Memory B cell (primary cell): ENCODE results near the gene SLC7A1.
A peak's percentile ranks its signal among the peaks of the same experiment; 100 is the strongest.

Experiments used
- ATAC-seq: fragments of 150-1000 bp; cut with Tn5 transposase; 2 replicates; pipeline ENCODE4 v1.10.0; 2021; ENCODE audit warnings: low read depth, mild to moderate bottlenecking, moderate library complexity
- DNase-seq, 2 donors: peaks; one replicate each; pipeline ENCODE4 v3.0.0; 2022; ENCODE audit warnings: low spot score in 2 of 2
- H3K27ac Mint-ChIP-seq: one replicate; pipeline ENCODE4 v1.8.0; 2022; ENCODE audit warnings: mild to moderate bottlenecking, moderate library complexity, mixed read lengths
- H3K27me3 Mint-ChIP-seq: one replicate; pipeline ENCODE4 v1.8.0; 2022; ENCODE audit warnings: mixed read lengths
- H3K36me3 Mint-ChIP-seq: one replicate; pipeline ENCODE4 v1.8.0; 2022; ENCODE audit warnings: mild to moderate bottlenecking, mixed read lengths
- H3K4me1 Mint-ChIP-seq: one replicate; pipeline ENCODE4 v1.8.0; 2022; ENCODE audit warnings: mixed read lengths
- H3K4me3 Mint-ChIP-seq: one replicate; pipeline ENCODE4 v1.8.0; 2022; ENCODE audit warnings: mild to moderate bottlenecking, moderate library complexity, mixed read lengths
- H3K9me3 Mint-ChIP-seq: one replicate; pipeline ENCODE4 v1.8.0; 2022; ENCODE audit warnings: mixed read lengths

The SLC7A1 gene

DNA sequence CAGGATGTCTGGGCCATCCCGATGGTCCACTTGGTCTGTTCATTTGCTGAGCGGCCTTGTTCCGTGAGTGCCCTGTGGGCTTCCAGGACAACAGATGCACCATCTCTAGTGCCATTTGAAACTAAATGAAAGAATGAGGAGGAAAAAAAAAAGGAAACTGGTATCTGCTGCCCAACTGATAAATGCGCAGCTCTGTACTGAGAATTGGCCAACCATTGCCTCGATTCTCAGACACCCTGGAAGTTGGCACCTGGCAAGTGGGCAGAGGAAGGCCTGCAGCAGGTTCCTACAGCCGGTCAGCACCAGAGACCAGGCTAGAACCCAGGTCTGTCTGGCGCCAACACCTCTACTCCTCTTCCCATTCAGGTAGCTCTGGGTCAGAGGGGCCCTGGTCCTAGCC lies 18.9 kb downstream of the SLC7A1 start:
- Mint-ChIP-seq H3K9me3 (no peaks in the 10 kb centered on the region), H3K4me1 (peaks cover 29% of the 10 kb centered on the region), H3K4me3 (no peak overlapping the region), H3K36me3 (peaks cover 4% of the 10 kb centered on the region), H3K27ac (no peak overlapping the region), H3K27me3 (no peaks in the 10 kb centered on the region)
- DNase-seq (no peak), ATAC-seq (no peak)

- H3K27ac Mint-ChIP-seq = no peak overlapping the region
- no peaks in the 10 kb centered on the region for H3K27me3 Mint-ChIP-seq
- DNase-seq (no peak), ATAC-seq (no peak)
- no peaks in the 10 kb centered on the region for H3K9me3 Mint-ChIP-seq
- H3K4me3 Mint-ChIP-seq = no peak overlapping the region
- H3K4me1 Mint-ChIP-seq = peaks cover 23% of the 10 kb centered on the region
- peaks cover 2% of the 10 kb centered on the region for H3K36me3 Mint-ChIP-seq
These were observed 20.4 kb downstream of the SLC7A1 start for GRCh38 chr13:29575098-29575497.

GRCh38 chr13:29573190-29573589 lies 22.3 kb downstream of the SLC7A1 start:
- DNase-seq = no peak
- Mint-ChIP-seq H3K4me3 (no peak overlapping the region), H3K27me3 (no peaks in the 10 kb centered on the region), H3K4me1 (peaks cover 22% of the 10 kb centered on the region), H3K9me3 (no peaks in the 10 kb centered on the region), H3K36me3 (peaks cover 2% of the 10 kb centered on the region), H3K27ac (peak overlapping the region; percentile 8)
- ATAC-seq = peak; percentile 80

DNA sequence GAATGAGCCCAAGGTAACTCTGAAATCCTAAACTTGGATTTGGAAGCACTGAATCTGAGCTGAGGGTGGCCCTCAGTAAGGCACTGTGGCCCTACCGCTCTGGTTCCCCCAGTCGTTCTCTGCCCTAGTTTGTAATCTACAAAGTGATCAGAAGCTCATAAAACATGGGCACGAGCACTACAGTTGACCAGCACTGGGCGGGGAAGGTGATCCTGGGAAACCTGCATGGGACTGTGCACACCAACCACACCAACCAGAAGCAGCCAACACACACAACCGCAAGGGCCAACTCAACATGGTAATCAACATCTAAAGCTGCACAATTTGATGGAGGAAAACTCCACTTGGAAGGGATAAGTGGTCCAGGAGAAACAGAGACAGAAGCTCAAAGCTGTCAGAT lies 22.9 kb downstream of the SLC7A1 start:
- DNase-seq = no peak
- H3K27me3 Mint-ChIP-seq = no peaks in the 10 kb centered on the region
- no peak overlapping the region for H3K4me3 Mint-ChIP-seq
- H3K9me3 Mint-ChIP-seq = no peaks in the 10 kb centered on the region
- H3K27ac Mint-ChIP-seq = no peak overlapping the region
- H3K4me1 Mint-ChIP-seq = peaks cover 22% of the 10 kb centered on the region
- ATAC-seq = no peak
- peaks cover 2% of the 10 kb centered on the region for H3K36me3 Mint-ChIP-seq

GRCh38 chr13:29571876-29572570 lies 23.5 kb downstream of the SLC7A1 start:
- Mint-ChIP-seq H3K4me1 (peaks cover 22% of the 10 kb centered on the region), H3K4me3 (no peak overlapping the region), H3K27ac (no peak overlapping the region), H3K36me3 (peaks cover 2% of the 10 kb centered on the region), H3K9me3 (no peaks in the 10 kb centered on the region), H3K27me3 (no peaks in the 10 kb centered on the region)
- ATAC-seq (no peak), DNase-seq (no peak)

GRCh38 chr13:29570051-29570654 lies 25.3 kb downstream of the SLC7A1 start:
- DNase-seq (no peak), ATAC-seq (no peak)
- peaks cover 25% of the 10 kb centered on the region for H3K4me1 Mint-ChIP-seq
- H3K27me3 Mint-ChIP-seq = no peaks in the 10 kb centered on the region
- H3K27ac Mint-ChIP-seq = no peak overlapping the region
- no peaks in the 10 kb centered on the region for H3K9me3 Mint-ChIP-seq
- no peaks in the 10 kb centered on the region for H3K36me3 Mint-ChIP-seq
- no peak overlapping the region for H3K4me3 Mint-ChIP-seq

DNA sequence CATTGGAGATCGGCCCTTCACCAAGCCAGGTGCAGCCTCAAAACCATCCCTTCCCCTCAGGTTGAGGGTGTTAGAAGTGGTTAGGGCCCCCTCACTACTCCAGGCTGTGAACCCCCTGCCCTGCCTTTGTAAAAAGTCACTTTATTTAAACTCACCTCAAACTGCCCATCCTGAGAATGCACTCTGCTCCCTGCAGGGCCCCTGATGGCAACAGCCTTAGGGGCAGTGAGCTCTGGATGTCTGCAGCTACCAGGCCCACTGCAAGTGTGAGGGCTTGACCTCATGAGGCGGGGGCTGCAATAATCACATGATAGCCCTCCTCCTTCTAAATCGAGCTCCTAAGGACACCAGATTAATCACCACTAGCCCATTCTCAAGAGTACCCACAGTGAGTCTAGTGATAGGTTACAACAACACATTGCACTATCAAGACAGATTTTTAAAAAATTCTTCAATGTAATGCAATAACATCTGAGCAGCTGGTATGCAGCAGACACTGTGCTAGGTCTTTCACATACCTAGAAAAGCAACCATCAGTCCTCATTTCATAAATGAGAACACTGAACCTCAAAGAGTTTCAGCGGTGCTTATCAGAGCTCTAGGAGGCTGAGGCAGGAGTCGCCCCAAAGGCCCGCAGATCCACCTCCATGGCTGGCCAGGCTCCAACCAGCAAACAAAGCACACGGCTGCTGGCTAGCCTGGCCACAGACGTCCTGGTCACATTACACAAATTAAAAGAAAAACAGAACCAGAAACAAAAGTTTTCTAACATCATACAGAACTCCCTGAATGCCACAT lies 26.0 kb downstream of the SLC7A1 start:
- Mint-ChIP-seq H3K27me3 (no peaks in the 10 kb centered on the region), H3K9me3 (no peaks in the 10 kb centered on the region), H3K4me1 (peaks cover 28% of the 10 kb centered on the region), H3K27ac (no peak overlapping the region), H3K4me3 (no peak overlapping the region), H3K36me3 (no peaks in the 10 kb centered on the region)
- ATAC-seq (no peak), DNase-seq (no peak)

- no peaks in the 10 kb centered on the region for H3K9me3 Mint-ChIP-seq
- H3K4me3 Mint-ChIP-seq = no peak overlapping the region
- DNase-seq (no peak), ATAC-seq (no peak)
- H3K4me1 Mint-ChIP-seq = peaks cover 25% of the 10 kb centered on the region
- H3K27ac Mint-ChIP-seq = no peak overlapping the region
- H3K27me3 Mint-ChIP-seq = no peaks in the 10 kb centered on the region
- H3K36me3 Mint-ChIP-seq = no peaks in the 10 kb centered on the region
These were observed 26.8 kb downstream of the SLC7A1 start for GRCh38 chr13:29568731-29569130.

DNA sequence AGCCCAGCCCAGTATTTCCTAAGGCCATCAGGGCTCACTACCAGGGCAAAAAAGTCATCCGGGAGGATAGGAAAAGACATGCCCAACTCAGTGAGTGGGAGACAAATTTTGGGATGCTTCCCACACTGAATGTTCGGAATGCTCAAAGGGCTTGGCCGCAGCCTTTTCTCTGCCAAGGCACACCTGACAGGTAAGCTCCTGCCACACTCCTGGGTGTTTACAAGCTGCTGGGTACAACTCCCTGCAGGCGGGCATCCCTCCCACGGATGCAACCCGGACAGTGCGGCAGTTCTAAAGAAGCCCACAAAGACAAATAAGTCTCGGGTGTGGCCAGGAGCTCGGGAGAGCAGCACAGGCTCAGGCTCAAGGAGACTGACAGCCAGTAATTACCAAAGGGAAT lies 28.1 kb downstream of the SLC7A1 start:
- no peak for DNase-seq
- H3K4me3 Mint-ChIP-seq = no peak overlapping the region
- H3K27me3 Mint-ChIP-seq = no peaks in the 10 kb centered on the region
- H3K9me3 Mint-ChIP-seq = no peaks in the 10 kb centered on the region
- no peak for ATAC-seq
- no peaks in the 10 kb centered on the region for H3K36me3 Mint-ChIP-seq
- no peak overlapping the region for H3K27ac Mint-ChIP-seq
- H3K4me1 Mint-ChIP-seq = peaks cover 22% of the 10 kb centered on the region

DNA sequence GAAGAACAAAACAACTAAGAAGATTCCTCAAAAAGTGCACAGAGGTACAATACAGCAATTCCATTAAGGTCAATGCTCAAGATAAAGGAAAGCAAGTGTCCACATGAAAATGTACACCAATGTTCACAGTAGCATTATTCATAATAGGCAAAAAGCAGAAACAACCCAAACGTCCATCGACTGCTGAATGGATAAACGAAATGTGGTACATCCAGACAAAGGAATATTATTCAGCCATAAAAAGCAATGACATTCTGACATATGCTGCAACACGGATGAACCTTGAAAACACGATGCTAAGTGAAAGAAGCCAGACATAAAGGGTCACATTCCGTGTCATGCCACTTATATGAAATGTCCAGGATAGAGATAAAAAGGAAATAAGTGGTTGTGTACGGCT lies 29.3 kb downstream of the SLC7A1 start:
- no peak for DNase-seq
- Mint-ChIP-seq H3K4me3 (no peak overlapping the region), H3K36me3 (no peaks in the 10 kb centered on the region), H3K27ac (peak overlapping the region; percentile 25), H3K9me3 (no peaks in the 10 kb centered on the region), H3K4me1 (peaks cover 22% of the 10 kb centered on the region), H3K27me3 (no peaks in the 10 kb centered on the region)
- ATAC-seq = no peak

DNA sequence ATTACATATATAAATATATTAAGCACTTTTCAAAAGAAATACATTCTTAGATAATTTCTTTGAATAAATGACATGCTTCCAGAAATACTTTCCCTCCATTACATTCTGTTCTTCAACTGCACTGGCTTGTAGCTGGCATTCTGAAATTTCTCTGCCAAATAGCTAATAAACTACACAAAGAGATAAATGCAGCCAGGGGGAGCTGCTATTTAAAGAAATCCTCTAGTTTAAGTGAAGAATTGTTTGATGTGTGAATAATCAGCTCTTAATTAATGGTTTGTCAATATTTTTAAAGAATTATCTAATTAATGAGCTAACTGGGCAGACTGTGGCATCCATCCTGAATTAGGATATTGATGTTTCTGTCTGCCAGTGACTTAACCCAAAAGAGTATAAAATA lies 30.7 kb downstream of the SLC7A1 start:
- DNase-seq (no peak), ATAC-seq (no peak)
- no peaks in the 10 kb centered on the region for H3K9me3 Mint-ChIP-seq
- no peaks in the 10 kb centered on the region for H3K27me3 Mint-ChIP-seq
- H3K27ac Mint-ChIP-seq = no peak overlapping the region
- H3K4me1 Mint-ChIP-seq = peaks cover 23% of the 10 kb centered on the region
- no peak overlapping the region for H3K4me3 Mint-ChIP-seq
- H3K36me3 Mint-ChIP-seq = no peaks in the 10 kb centered on the region

GRCh38 chr13:29564373-29564772 lies 31.1 kb downstream of the SLC7A1 start:
- H3K36me3 Mint-ChIP-seq = no peaks in the 10 kb centered on the region
- H3K27me3 Mint-ChIP-seq = no peaks in the 10 kb centered on the region
- DNase-seq (no peak), ATAC-seq (no peak)
- no peak overlapping the region for H3K27ac Mint-ChIP-seq
- no peaks in the 10 kb centered on the region for H3K9me3 Mint-ChIP-seq
- H3K4me3 Mint-ChIP-seq = no peak overlapping the region
- peaks cover 23% of the 10 kb centered on the region for H3K4me1 Mint-ChIP-seq

GRCh38 chr13:29563941-29564340 lies 31.5 kb downstream of the SLC7A1 start:
- no peak for DNase-seq
- H3K9me3 Mint-ChIP-seq = no peaks in the 10 kb centered on the region
- H3K36me3 Mint-ChIP-seq = no peaks in the 10 kb centered on the region
- H3K4me3 Mint-ChIP-seq = no peak overlapping the region
- peaks cover 23% of the 10 kb centered on the region for H3K4me1 Mint-ChIP-seq
- H3K27me3 Mint-ChIP-seq = no peaks in the 10 kb centered on the region
- no peak for ATAC-seq
- no peak overlapping the region for H3K27ac Mint-ChIP-seq

GRCh38 chr13:29562786-29563438 lies 32.6 kb downstream of the SLC7A1 start:
- no peak for DNase-seq
- H3K9me3 Mint-ChIP-seq = no peaks in the 10 kb centered on the region
- no peak for ATAC-seq
- no peaks in the 10 kb centered on the region for H3K36me3 Mint-ChIP-seq
- no peak overlapping the region for H3K4me3 Mint-ChIP-seq
- no peaks in the 10 kb centered on the region for H3K27me3 Mint-ChIP-seq
- H3K4me1 Mint-ChIP-seq = peaks cover 23% of the 10 kb centered on the region
- no peak overlapping the region for H3K27ac Mint-ChIP-seq
